Renal pelvis (tissue), 4 donors: Measurements from ENCODE around the gene ABAT. TPM values are rescaled to one million over a fixed set of nuclear protein-coding genes. Genes with fewer than 3 reads are reported as not detected.
A peak's percentile ranks its signal among the peaks of the same experiment; 100 is the strongest.
"Not testable (repeated sequence)": the region's sequence is repeated elsewhere in the genome, so short reads cannot be mapped to it uniquely, and the experiment has no call there.

ENCODE experiments used
- DNase-seq: peaks from one replicate; pipeline ENCODE4 v3.0.0-alpha.2; 2013
- polyA plus RNA-seq, 3 donors: library from polyadenylated mRNA; unstranded; fragments of 120-200 nt; gene quantifications; one replicate each; pipeline ENCODE4 v1.2.1, GENCODE V29; 2013; ENCODE audit not compliant: insufficient read length in 3 of 3

Gene ABAT
- polyA plus RNA-seq, 3 donors = 61.1 to 79.8 (median 66.7) TPM

DNA sequence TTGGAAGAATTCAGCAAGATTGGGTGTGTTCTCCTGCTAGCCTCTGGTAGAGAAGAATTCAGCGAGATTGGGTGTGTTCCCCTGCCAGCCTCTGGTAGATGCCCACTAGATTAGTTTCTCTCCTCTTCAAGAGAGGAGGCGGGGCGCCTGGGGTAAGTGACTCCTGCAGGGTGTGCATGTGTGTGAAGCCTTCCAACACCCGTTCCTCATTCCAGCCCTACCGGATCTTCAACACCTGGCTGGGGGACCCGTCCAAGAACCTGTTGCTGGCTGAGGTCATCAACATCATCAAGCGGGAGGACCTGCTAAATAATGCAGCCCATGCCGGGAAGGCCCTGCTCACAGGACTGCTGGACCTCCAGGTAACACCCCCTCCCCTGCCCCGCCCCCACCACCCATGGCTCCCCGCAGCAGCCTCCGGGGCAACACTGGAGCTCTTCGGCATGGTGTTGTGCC, 101.7 kb downstream of the ABAT start:
- no peak for DNase-seq

DNA sequence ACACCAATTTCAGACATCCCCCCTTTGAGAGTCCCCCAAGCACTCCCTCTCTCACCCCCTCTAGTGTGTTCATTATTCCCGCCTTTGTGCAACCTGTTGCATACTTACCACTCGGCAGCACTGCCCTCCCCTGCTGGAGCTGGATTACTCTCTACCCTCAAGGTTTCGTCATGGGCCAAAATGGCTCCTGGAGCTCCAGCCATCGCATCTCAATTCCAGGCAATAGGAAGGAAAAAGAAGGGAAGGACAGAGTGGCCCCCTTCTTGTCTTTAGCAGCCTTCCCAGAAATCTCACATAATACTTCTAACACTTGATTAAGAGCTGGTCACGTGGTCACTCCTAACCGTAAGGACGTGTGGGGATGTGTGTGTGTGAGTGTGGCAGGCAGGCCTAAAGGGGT, 102.8 kb downstream of the ABAT start:
- no peak for DNase-seq

- no peak for DNase-seq
Measured at GRCh38 chr16:8781797-8782196, 107.4 kb downstream of the ABAT start.

DNA sequence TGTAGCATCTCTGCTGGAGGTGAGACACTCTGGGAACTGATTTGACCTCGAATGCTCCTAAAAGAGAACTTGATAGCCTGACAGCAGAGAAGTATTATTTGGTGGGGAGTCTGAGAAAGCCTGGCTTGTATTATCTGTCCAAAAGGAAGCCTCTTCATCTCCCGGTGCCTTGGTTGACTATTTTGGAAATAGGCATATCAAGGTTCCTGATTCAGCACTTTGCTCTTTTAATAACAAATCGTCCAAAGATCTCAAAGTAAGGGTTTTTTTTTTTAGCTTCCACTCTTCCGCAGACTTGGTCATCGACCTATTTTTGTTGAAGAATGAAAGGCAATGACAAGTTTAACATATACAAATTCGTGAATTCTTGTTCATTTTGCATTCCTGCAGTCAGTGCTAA, 108.3 kb downstream of the ABAT start:
- no peak for DNase-seq

- DNase-seq = no peak
Measured at GRCh38 chr16:8785408-8785807, 111.0 kb downstream of the ABAT start.

DNA sequence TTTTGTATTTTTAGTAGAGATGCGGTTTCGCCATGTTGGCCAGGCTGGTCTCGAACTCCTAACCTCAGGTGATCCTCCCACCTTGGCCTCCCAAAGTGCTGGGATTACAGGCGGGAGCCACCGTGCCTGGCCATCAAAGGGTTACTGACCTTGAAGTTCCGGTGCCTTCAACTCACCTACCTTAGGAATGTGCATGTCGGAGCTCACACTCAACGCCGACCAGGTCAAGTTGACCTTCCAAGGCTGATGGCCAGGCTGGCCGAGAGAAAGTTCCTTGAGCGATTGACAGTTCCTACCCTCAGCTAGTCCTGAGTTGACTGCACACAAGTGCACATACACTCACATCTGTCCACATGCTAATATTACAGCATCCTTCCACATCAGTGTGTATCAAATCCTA, 111.9 kb downstream of the ABAT start:
- not testable (repeated sequence) for DNase-seq

DNA sequence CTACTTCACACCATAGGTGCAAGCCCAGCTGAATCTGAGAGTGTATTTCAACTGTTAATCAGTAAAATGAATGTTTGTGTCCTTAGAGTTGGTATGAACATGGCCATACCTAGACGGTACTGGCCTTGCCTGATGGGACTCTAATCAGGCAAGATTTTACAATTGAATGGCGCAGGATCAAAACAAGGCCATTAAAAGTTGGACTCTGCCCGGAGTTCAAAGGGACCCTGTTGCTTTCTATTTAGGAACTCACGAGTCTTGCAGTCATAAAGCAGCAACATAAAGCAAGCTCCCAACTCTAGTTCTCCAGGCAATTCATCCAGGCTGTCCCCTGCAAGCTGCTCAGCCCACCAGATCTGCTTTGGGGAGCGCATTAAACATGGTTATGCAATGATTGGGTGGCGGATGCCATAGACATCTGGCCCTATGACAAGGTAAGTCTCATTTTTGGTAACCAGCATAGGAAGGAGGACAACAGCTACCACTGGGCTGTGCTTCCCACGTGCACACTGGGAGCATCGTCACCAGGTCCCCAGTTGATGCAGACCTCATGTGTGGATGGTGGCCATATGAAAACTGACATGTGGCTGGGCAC, 114.3 kb downstream of the ABAT start:
- no peak for DNase-seq

- no peak for DNase-seq
Measured at GRCh38 chr16:8795091-8795490, 120.7 kb downstream of the ABAT start.

GRCh38 chr16:8795818-8796217, 121.4 kb downstream of the ABAT start:
- no peak for DNase-seq

- no peak for DNase-seq
Measured at GRCh38 chr16:8796469-8797363, 122.3 kb downstream of the ABAT start.

DNA sequence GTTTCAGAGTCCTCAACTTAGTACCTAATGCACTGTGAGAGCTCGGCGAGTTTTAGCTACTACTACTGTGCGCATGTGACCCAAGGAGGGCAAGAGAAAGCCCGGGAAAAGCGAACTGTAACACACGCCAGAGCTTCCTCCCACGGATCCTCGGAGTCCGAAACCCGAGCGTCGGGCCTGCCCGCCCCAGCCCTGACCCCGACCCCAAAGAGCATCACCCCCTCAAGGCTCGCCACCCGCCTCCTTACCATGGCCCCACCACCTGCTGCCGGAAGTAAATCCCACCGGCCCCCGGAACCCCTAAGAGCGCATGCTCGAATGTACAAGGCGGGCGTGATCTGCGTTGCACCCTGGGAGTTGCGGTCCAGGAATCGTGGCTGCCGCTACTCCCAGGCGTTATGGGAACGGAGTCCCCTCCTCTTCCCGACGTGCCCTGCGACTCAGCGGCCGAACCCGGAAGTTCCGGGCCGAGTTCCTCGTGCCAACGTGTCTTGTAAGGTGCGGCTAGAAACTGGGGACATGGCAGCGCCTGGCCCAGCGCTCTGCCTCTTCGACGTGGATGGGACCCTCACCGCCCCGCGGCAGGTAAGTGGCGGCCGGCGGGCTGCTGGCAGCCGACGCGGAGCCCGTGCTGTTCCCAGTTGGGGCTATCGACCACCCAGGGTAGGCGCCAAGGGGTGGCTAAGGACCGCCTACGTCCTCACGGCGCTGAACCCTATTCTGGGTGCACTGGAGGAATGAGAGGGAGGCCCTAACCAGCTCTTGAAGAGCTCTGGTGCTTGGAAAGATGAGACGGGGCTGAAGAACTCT, 123.2 kb downstream of the ABAT start, which contains the start of the genes PMM2 and TMEM186:
Gene PMM2 (plus strand): TSS at position 476 of the 810 bp plus-strand sequence. CDS start 44 bp downstream, at position 520.
Gene TMEM186 (minus strand): TSS at position 276 of the 810 bp plus-strand sequence. CDS start 25 bp downstream, at position 251.
- peak; percentile 96 for DNase-seq

DNA sequence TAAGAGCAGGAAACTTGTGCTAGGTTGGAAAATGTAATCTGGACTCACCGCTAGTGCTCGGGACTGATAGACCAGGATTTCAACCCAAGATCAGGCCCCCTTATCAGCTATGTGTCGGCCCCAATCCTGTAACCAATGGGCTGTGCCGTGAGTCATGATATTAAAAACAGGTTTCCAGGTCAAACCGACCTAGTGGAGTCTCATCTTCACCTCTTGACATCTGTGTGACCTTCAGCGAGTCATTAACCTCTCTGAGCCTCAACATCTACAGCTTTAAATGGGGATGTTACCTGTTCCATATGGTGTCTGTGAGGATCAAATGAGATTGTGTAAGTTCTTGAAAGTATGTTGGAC, 123.7 kb downstream of the ABAT start:
- DNase-seq = no peak

- no peak for DNase-seq
Measured at GRCh38 chr16:8798535-8799157, 124.2 kb downstream of the ABAT start.

DNA sequence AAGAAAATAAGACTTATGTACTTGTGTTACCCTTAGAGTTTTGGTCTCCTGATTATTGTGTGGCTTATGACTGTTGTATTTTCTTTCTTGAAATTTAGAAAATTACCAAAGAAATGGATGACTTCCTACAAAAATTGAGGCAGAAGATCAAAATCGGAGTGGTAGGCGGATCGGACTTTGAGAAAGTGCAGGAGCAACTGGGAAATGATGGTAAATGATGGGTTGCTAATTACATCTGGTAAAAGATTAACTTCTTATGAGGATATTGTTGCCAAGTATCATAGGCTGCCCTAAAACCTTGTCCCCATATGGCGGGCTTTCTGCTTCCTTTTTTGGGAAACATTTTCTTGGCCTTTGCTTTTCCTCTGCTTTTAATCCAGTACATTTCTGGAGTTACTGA, 127.3 kb downstream of the ABAT start:
- DNase-seq = no peak

- not testable (repeated sequence) for DNase-seq
Measured at GRCh38 chr16:8803733-8804132, 129.3 kb downstream of the ABAT start.

DNA sequence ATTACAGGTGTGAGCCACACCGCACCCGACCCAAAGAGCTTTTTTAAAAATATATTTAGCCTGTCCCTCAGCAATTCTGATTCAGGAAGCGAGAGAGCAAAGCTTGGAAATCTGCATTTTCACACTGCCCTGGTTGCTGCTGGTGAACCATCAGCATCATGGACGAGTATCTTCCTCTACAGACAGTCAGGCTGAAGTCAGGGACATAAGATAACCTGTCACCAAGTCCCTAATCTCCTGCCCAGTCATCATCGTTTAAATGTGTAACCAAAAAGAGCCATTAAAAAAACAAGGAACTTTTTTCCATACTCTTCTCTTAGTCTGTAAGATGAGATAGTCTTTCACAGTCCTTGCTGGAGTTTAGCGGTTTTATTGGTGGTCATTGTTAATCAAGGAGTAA, 129.9 kb downstream of the ABAT start:
- no peak for DNase-seq

DNA sequence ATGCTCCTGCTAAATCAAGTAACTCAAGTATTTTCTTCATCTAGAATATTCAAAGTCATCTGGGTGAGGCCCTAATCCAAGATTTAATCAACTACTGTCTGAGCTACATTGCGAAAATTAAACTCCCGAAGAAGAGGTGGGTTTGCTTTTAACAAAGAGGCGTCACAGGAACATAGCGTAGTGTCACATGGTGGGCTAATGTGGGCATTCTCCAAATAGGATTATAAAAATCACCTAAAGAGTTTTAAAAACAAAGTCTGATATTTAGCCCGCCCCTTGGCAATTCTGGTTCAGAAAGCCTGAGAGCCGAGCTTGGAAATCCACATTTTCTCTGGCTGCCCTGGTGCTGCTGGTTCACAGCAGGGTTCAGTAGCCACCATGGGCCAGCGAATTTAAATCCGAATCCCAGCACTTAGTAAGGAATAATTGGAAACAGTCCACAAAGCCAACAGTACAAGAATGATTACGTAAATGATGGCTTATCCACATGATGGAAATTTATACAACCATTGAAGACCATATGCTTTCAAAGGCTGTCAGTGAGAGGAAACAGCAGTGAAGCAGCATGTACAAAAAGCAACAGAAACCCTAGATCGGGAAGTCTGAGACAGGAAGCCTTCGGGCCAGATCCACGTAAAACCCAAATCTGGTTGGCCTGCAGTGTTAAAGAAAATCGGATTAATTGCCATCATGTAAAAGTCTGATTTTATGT, 132.0 kb downstream of the ABAT start:
- DNase-seq = no peak

GRCh38 chr16:8807189-8807588, 132.8 kb downstream of the ABAT start:
- no peak for DNase-seq

DNA sequence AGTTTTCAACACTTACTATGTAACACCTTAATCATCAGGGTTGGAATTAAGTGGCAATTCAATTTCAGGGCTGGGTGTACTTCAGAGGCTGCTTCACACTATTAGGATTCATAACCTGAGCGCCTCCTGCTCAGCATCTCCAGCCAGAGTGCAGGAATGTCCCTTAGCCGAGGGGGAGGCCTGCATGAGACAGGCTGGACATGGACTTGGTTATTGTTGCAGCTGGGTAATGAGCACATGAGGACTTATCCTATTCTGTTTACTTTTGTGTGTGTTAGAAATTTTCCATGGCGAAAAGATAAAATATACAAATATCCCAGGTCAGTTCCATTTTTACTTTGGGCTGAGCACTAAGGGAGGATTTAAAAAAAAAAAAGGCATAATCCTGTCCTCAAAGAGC, 133.6 kb downstream of the ABAT start:
- no peak for DNase-seq

DNA sequence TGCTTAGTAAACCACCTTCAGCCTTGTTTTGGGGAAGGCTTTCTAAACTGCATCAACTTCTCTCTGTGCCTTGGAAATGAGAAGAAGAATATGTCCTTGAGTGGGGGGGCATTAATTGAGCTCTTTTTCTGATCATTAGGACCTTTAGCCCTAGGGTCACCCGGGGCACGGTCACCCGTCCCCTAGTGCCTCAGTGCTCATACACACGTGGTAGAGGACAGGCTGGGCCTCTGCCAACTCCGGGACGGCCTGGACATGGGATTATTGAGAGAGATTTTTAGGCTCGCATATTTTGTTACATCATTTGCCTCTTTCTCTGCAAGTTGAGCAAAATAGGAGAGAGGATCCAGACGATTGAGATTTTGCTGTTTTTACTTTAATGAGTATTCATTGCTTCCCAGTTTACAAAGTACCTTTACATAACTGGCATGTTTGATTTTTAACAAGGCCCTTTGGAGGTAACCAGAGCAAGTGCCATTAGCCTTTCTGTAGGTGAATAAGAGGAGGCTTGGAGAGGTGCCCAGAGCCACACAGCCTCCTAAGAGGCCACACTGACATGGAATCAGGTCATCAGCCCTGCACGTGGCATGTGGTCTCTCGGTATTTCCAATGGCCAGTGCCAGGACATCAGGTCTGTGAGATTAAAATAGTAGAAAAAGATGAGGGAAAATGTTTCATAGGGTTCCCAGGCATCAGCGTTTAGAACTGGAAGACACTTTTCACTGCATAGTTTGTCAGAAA, 134.4 kb downstream of the ABAT start:
- DNase-seq = no peak
